ENCODE results near the gene YWHAB.

YWHAB gene

DNA sequence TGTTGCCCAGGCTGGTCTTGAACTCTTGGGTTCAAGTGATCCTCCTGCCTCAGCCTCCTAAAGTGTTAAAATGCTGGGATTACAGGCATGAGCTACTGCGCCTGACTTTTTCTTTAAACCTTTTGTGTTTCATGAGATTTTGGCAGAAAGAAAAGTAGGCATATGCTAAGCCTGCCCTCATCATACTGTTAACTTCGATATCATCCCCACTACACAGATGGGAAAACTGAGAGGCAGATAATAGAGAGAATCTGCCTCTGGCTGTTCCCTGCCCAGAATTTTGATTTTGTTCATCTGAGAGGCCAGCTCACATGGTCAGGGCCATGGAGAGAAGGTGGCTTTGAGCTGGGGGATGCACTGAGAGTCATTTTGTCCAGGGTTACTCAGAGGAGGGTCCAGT, 31.9 kb downstream of the YWHAB start:
- DNase-seq = no peak

DNA sequence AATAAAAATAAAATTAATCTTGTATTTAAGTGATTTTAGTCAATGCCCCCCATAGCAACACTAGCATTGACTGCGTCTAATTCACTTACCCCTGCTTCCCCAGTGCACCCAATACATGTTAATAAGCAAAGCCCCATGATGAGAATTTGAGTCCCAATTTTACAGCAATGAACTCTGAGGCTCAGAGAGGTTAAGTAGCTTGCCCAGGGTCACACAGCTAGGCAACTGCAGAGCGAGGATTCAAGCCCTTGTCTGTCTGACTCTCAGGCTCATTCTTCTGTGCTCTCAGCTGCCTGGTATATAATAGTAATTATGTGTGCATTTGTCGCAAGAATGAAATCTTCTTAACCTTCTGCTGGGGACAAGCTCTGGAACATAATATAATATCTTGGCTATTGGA, 32.8 kb downstream of the YWHAB start:
- DNase-seq = no peak

- no peak for DNase-seq
These were observed 33.3 kb downstream of the YWHAB start for GRCh38 chr20:44918761-44919160.

- no peak for DNase-seq
These were observed 35.9 kb downstream of the YWHAB start for GRCh38 chr20:44921447-44921846.

DNA sequence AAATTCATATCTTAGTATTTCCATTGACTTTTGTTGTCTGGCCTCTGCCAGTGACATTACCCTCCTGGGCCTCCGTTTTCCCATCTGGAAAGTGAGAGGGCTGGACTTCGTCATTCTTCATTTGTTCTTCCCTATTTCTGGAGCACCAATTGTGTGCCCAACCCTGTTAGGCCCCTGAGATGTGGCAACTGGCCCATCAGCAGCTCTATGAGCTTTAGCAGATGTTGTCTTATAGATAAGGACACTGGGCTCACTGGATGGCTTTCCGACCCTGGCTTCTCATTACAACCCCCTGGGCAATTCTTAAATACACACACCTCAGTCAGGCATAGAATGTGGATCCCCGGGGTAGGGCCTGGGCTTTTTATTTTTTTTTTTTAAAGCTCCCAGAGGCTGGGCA, 39.0 kb downstream of the YWHAB start:
- no peak for DNase-seq

GRCh38 chr20:44928595-44928994, 43.1 kb downstream of the YWHAB start:
- DNase-seq = no peak

DNA sequence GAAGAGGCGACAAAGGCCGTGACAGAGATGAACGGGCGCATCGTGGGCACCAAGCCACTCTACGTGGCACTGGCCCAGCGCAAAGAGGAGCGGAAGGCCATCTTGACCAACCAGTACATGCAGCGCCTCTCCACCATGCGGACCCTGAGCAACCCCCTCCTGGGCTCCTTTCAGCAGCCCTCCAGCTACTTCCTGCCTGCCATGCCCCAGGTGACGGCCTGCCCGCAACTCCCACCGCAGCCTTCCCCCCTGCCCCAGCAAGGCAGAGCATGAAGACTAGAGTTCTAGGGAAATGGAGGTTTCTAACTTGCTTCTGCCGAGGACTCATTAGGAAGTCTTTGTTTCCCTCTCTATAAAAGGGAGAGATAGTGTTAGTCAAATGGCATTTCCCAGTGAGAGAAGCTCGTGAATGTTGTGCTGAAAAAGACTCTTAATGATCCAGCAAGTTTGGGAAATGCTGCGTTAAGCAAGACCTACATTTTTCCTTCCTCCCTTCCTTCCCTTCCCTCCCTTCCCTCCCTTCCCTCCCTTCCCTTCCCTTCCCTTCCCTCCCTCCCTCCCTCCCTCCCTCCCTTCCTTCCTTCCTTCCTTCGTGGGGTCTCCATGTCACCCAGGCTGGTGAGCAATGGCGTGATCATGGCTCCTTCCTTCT, 45.1 kb downstream of the YWHAB start:
- no peak for DNase-seq

- no peak for DNase-seq
These were observed 46.4 kb downstream of the YWHAB start for GRCh38 chr20:44931911-44932310.

DNA sequence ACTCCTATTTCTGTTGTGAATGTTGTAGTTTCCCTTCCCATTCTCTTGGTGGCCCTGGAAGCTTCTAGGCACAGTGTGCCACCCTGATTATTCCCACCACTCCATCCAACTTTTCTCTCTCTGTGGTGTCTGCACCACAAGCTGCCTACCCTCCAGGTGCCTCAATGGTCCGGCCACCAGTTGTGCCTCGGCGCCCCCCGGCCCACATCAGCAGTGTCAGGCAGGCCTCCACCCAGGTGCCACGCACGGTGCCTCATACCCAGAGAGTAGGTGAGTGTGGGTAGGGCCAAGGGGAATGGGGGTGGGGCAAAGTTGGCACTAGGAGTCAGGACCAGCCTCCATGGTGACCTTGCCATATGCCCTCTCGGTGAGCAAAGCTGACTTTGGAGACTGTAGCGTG, 47.4 kb downstream of the YWHAB start:
- no peak for DNase-seq

DNA sequence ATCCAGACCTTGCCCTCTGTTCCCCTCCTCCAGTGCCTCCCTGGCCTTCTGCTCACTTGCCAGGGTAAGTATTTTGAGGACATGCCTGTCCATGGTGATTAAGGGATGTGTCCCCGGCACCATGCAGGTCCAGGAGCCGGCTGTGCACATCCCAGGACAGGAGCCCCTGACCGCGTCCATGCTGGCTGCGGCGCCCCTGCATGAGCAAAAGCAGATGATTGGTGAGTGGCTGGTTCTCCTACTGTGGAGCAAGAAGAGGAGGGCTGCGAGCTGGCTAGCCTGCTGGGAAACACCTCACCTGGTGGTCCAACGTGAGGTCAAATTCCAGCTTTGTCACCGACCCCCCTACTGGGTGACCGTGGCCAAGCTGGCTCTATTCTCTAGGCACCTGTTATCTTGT, 51.0 kb downstream of the YWHAB start:
- no peak for DNase-seq

- no peak for DNase-seq
These were observed 53.1 kb downstream of the YWHAB start for GRCh38 chr20:44938637-44939036.

GRCh38 chr20:44941120-44941691, 55.7 kb downstream of the YWHAB start:
- no peak for DNase-seq

DNA sequence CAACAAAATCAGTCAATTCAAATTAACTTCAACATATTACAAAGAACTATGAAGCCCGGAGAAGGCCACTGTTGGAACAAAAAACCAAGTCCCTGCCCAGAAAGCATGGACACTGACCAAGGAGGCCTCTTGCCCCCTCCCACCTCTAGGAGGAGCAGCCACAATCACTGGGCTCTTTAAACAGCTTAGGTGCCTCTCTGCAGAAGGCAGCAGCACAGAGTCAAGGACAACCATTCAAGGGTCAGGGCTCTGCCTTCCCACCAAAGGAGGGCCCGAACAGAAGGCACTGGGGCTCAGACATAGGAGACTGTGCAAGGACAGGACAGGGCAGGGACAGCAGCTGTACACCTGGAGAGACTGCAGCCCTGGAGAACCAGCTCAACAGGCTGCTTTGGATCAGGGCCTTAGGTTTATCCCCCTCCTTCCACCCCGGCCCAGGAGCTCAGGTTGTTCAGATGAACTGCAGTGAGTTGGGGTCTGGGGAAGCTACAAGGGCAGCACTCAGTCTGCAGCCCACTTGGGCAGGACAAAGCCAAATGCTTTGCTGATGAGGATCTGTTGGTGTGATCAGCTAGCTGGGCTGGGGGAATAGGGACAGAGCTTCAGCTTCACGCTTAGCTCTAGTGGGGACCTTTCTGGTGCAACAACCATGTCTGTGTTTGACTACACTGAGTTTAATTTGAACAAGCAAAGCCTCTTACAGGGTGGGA, 56.9 kb downstream of the YWHAB start:
- no peak for DNase-seq

GRCh38 chr20:44943828-44944227, 58.3 kb downstream of the YWHAB start:
- no peak for DNase-seq

DNA sequence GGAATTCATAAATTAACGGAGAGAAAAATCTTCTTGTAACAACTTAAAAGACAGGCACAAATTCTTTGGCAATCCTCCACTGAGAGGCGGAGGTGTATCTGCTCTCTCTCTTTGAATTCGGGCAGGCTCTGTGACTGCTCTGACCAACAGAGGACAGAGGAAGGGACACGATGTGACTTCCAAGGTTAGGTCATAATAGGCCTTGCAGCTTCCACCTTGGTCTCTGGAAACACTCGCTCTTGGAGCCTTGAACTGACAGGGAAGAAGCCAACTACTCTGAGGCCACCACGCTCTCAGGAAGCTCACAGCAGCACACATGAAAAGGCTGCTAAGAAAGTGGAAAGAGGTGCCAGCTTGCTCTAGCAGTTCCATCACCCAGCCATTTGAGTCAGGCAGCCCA, 59.8 kb downstream of the YWHAB start:
- DNase-seq = no peak

DNA sequence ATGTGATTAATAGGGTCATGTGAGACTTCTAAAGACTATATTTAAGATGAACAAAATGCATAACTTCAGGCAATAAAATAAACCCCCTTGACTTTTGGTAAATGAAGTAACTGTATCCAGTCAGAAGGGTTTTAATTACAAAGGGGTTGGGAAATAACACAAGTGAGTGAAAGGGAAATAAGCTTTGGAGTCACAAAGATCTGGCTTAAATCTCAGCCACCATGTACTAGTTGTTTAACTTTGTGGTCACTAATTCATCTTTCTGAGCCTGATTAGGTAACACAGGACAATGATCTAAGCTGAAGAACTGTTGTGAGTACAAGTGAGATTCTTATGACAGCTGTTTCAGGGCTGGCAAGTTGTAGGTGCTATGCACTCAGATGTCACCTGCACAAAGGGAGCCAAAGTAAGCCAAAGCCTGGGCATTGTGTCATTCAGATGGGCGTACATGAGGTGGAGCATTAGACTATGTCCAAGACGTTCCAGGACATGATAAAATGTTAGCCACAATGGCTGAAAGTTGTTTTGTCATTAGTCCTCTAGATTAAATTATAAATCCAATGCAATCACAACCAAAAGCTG, 60.9 kb downstream of the YWHAB start:
- no peak for DNase-seq

GRCh38 chr20:44948107-44948506, 62.6 kb downstream of the YWHAB start:
- DNase-seq = no peak

GRCh38 chr20:44948513-44948912, 63.0 kb downstream of the YWHAB start:
- no peak for DNase-seq

GRCh38 chr20:44950368-44950767, 64.9 kb downstream of the YWHAB start:
- DNase-seq = no peak

- no peak for DNase-seq
These were observed 67.2 kb downstream of the YWHAB start for GRCh38 chr20:44952731-44953130.

DNA sequence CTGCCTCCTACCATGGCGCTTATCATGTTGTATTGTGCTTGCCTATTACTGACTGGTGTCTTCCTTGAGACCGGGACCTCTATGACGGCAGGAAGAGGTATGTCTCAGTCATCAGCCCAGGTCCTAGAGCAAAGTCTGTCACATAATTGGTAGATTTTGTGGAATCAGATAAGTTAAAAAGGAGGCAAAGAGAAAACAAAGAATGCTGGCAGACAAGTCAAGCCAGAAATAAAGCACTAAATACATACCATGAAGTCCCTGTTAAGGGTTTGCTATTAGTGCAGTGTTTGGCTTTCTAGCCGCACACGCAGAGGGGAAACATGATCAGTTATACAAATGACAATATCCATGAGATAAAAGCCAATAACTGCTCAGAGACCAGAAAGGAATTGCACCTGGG, 68.7 kb downstream of the YWHAB start:
- DNase-seq = no peak

- no peak for DNase-seq
These were observed 69.8 kb downstream of the YWHAB start for GRCh38 chr20:44955270-44955669.

DNA sequence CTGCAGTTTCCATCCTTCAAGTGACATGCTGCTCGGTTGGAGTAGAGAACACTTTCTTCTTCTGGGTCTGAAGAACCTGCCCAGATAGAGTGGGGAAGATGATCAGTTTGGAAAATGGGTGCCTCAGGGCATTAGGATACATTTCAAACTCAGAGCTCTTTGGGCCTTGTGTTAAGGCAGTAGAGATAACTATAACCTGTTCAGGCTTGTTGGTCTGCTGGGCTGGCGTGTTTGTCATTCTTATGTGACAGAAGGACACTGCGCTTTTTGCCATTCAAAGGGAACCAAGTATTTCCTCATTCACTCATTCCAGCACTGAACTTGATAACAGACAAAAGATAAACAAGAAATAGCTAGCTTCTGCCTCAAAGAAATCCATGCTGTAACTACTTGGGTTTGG, 70.9 kb downstream of the YWHAB start:
- no peak for DNase-seq

Measured in stimulated activated CD4-positive, alpha-beta T cell treated with anti-CD3 and anti-CD28 coated beads, Interleukin-2, amount 100 ng/mL, for 24 hours (primary cell).